ENCODE measurements around the gene DBNDD2. TPM values are rescaled to one million over a fixed set of nuclear protein-coding genes. Genes with fewer than 3 reads are reported as not detected.

The DBNDD2 gene
- total RNA-seq, 1 donor from 2014 or later = 82.2 TPM

DNA sequence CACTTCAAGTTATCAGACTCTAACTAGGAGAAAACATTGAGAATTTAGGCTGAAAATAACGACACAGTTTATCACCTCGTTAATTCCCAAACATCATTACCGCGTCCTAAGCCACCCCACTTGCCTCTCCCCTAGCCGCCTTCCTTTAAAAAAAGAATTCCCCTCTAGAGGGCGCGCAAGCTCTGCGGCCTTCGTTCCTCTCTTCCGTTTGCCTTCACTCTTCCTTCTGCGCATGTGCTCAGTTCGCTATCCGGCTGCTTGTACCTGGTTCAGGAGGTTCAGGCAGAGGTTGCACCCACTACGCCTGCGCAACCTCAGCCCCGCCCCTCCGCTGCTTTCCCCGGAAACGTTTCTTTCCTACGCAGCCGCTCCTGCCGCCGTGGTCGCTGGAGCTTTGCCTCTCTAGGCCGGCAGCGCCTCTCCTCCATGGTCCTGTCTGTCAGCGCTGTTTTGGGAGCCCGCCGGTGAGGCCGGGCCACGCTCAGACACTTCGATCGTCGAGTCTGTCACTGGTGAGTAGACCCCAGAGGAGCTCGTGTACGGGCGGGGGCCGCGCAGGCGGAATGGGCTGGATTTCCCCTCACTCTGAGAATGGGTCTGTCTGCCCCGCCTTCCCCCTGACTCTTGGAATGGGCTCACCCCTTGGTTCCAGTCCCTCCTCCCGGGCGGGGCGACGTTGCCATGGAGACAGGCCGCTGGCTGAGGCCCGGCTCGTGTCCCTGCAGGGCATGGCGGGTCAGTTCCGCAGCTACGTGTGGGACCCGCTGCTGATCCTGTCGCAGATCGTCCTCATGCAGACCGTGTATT is 45.1 kb upstream of the DBNDD2 start, which contains the start of gene SYS1:
Gene SYS1 (plus strand): TSS at position 353 of the 807 bp plus-strand sequence. CDS start 376 bp downstream, at position 729.
- H3K9me3 ChIP-seq = no peaks in the 10 kb centered on the region
- H3K27ac ChIP-seq = peak within 1 kb of the TSS; percentile 92
- peak; percentile 99 for DNase-seq
- ATAC-seq = peak; percentile 90 to 93
- peak within 1 kb of the TSS; percentile 87 for H3K4me3 ChIP-seq
- peaks cover 29% of the 10 kb centered on the region for H3K36me3 ChIP-seq
- H3K4me1 ChIP-seq = peaks cover 74% of the 10 kb centered on the region
- H3K27me3 ChIP-seq (ENCODE audit: low read depth) = no peaks in the 10 kb centered on the region
- TF ChIP-seq, protein P1, sequence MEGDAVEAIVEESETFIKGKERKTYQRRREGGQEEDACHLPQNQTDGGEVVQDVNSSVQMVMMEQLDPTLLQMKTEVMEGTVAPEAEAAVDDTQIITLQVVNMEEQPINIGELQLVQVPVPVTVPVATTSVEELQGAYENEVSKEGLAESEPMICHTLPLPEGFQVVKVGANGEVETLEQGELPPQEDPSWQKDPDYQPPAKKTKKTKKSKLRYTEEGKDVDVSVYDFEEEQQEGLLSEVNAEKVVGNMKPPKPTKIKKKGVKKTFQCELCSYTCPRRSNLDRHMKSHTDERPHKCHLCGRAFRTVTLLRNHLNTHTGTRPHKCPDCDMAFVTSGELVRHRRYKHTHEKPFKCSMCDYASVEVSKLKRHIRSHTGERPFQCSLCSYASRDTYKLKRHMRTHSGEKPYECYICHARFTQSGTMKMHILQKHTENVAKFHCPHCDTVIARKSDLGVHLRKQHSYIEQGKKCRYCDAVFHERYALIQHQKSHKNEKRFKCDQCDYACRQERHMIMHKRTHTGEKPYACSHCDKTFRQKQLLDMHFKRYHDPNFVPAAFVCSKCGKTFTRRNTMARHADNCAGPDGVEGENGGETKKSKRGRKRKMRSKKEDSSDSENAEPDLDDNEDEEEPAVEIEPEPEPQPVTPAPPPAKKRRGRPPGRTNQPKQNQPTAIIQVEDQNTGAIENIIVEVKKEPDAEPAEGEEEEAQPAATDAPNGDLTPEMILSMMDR (IDR thresholded peaks at IDR 0.05) = peak; percentile 89
- intact Hi-C loops (cut with DNase I) = no loop called here

- H3K36me3 ChIP-seq = peaks cover 37% of the 10 kb centered on the region
- H3K9me3 ChIP-seq = no peaks in the 10 kb centered on the region
- H3K27me3 ChIP-seq (ENCODE audit: low read depth) = no peaks in the 10 kb centered on the region
- DNase-seq (no peak), ATAC-seq (no peak)
- peak overlapping the region; percentile 92 for H3K27ac ChIP-seq
- intact Hi-C loops (cut with DNase I) = no loop called here
- H3K4me3 ChIP-seq = peak overlapping the region; percentile 87
- peaks cover 74% of the 10 kb centered on the region for H3K4me1 ChIP-seq
- TF ChIP-seq, protein P1 (IDR thresholded peaks at IDR 0.05) = no peak
Observed at GRCh38 chr20:45363611-45364492, 44.2 kb upstream of the DBNDD2 start.

DNA sequence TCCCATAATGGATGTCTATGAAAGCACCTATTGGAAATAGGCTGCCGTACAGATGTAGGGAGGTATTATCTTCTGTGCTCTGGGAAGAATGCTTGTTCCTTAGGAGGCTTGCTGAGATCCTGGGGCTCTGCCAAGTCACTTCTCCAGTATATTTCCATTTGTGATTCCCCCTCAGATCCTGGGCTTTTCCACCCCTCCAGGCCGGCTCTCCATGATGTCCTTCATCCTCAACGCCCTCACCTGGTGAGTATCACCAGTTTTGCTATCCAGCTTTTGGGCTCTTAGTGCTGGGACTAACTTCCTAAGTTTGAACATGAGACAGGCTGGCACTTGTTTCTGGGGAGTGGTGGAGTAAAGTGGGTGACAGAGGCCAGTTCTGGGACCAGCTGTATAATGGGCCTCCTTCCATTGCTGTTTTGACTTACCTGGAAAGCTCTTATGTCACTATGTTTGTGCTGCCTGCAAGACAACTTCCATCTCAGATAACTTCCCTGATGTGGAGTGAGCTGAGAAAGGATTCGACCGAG is 42.6 kb upstream of the DBNDD2 start:
- Histone ChIP-seq H3K4me3 (no peak overlapping the region), H3K27ac (no peak overlapping the region), H3K9me3 (no peaks in the 10 kb centered on the region), H3K36me3 (peaks cover 37% of the 10 kb centered on the region), H3K4me1 (peaks cover 65% of the 10 kb centered on the region), H3K27me3 (ENCODE audit: low read depth) (no peaks in the 10 kb centered on the region)
- ATAC-seq (no peak), DNase-seq (no peak)
- intact Hi-C loops (cut with DNase I) = no loop called here
- TF ChIP-seq, protein P1 (IDR thresholded peaks at IDR 0.05) = no peak

- DNase-seq (no peak), ATAC-seq (no peak)
- intact Hi-C loops (cut with DNase I) = no loop called here
- H3K4me3 ChIP-seq = no peak overlapping the region
- peaks cover 37% of the 10 kb centered on the region for H3K36me3 ChIP-seq
- no peaks in the 10 kb centered on the region for H3K27me3 ChIP-seq (ENCODE audit: low read depth)
- no peak overlapping the region for H3K27ac ChIP-seq
- H3K9me3 ChIP-seq = no peaks in the 10 kb centered on the region
- TF ChIP-seq, protein P1 (IDR thresholded peaks at IDR 0.05) = no peak
- peaks cover 59% of the 10 kb centered on the region for H3K4me1 ChIP-seq
Observed at GRCh38 chr20:45366192-45366591, 41.9 kb upstream of the DBNDD2 start.

DNA sequence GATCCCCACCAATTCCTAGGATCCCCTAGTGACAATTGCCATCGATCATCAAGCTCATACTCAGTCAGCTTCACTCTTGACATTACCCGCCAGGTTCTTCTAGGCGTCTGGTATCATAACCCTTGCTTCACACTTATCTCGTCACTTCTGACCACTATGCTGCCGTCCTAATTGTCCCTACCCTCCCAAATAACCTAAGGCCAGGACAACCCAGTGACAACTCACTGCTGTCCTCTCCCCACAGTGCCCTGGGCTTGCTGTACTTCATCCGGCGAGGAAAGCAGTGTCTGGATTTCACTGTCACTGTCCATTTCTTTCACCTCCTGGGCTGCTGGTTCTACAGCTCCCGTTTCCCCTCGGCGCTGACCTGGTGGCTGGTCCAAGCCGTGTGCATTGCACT is 41.5 kb upstream of the DBNDD2 start:
- no peak for DNase-seq
- Histone ChIP-seq H3K27me3 (ENCODE audit: low read depth) (no peaks in the 10 kb centered on the region), H3K27ac (no peak overlapping the region), H3K36me3 (peaks cover 37% of the 10 kb centered on the region), H3K4me1 (peaks cover 54% of the 10 kb centered on the region), H3K4me3 (no peak overlapping the region), H3K9me3 (no peaks in the 10 kb centered on the region)
- TF ChIP-seq, protein P1 (IDR thresholded peaks at IDR 0.05) = no peak
- no peak for ATAC-seq
- intact Hi-C loops (cut with DNase I) = no loop called here

Data from lower lobe of right lung (tissue), 2 donors.